GM12874 (cell line): ENCODE measurements around the gene CNGA2.

Experiments
- TF ChIP-seq, protein P1 (sequence below): IDR thresholded peaks from 2 replicates; pipeline ENCODE4 v1.5.1; 2011; ENCODE audit warnings: low read depth, mild to moderate bottlenecking, control low read depth, low read length, moderate library complexity; ENCODE audit not compliant: insufficient read depth

The CNGA2 gene

DNA sequence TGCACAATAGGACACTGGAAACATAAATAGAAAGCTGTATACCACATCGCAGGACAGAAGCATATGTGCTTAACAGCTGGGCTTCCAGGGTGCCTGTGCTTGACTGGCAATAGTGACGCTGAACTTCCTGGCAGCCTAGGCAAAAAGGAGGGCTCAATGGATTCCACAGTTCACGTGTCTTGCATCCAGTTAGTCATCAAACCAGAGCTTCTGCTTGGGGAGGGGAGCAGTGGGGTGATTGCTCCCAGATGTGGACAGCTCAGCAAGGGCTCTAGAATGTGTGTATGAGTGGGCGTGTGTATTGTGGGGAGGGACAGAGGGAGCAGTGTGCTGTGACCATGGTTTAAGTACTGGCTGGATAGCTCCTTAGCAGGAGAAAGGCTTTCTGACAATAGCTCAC lies 37.0 kb upstream of the CNGA2 start:
- TF ChIP-seq, protein P1, sequence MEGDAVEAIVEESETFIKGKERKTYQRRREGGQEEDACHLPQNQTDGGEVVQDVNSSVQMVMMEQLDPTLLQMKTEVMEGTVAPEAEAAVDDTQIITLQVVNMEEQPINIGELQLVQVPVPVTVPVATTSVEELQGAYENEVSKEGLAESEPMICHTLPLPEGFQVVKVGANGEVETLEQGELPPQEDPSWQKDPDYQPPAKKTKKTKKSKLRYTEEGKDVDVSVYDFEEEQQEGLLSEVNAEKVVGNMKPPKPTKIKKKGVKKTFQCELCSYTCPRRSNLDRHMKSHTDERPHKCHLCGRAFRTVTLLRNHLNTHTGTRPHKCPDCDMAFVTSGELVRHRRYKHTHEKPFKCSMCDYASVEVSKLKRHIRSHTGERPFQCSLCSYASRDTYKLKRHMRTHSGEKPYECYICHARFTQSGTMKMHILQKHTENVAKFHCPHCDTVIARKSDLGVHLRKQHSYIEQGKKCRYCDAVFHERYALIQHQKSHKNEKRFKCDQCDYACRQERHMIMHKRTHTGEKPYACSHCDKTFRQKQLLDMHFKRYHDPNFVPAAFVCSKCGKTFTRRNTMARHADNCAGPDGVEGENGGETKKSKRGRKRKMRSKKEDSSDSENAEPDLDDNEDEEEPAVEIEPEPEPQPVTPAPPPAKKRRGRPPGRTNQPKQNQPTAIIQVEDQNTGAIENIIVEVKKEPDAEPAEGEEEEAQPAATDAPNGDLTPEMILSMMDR: no peak

DNA sequence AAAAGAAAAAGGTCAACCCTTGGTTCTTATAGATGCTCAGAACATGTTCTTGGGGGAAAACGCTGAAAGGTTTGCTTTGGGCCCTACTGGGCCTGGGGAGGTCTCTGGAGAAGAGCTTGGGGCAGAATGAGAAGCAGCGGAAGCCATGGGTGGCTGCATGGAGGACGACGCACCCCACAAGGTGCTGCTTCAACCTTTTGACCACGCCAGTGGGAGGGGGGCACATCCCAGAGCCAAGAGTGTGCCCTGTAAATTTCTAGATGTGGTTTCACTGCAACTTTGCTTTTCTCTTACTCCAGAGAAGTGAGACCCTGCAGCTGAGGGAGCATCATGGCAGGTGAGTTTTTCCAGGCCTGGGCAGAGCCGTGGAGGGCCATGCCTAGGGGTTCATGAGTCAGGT lies 36.1 kb upstream of the CNGA2 start:
- TF ChIP-seq, protein P1: no peak

DNA sequence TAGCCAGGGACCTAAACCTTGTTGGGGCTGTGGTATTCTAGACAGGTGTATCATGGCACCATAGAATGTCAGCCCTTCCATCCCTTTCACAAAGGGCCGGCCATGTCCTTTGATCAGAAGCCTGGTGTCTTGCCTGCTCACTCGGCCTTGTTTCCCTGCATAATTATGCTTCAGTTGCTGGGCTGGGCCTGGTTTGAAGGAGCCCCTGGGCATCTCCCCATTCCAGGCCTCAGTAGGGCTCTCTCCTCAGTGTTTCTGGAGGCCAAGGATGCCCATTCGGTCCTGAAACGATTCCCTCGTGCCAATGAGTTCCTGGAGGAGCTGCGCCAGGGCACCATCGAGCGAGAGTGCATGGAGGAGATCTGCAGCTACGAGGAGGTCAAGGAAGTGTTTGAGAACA lies 34.8 kb upstream of the CNGA2 start:
- TF ChIP-seq, protein P1: no peak

DNA sequence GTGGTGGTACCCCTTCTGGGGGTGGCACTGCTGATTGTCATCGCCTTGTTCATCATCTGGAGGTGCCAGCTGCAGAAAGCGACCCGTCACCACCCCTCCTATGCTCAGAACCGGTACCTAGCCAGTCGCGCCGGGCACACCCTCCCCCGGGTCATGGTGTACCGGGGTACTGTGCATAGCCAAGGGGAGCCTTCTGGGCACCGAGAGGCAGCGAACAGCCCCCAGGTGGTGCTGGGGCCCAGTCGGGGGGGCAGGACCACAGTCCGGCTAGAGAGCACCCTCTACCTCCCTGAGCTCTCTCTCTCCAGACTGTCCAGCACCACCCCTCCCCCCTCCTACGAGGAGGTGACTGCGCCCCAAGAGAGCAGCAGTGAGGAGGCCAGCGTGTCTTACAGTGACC lies 34.0 kb upstream of the CNGA2 start:
- TF ChIP-seq, protein P1: no peak

DNA sequence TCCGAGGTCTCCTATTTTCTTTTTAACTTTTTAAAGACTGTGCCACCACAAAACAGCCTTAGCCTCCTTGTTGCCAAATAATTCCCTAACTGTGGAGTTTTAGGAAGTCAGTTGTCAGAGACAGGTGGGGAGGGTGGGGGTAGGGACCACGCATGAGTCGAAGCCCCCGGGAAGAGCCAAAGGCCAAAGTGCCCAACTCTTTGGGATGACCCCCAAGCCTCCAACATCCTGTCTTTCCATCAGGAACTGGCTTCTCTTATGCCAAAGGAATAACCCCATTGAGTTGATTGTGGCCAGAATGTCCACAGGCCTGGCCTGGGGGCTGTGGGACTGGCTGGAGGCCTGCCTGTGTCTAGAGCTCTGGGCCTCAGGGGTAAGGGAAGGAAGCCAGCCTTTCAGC lies 33.5 kb upstream of the CNGA2 start:
- TF ChIP-seq, protein P1: no peak

DNA sequence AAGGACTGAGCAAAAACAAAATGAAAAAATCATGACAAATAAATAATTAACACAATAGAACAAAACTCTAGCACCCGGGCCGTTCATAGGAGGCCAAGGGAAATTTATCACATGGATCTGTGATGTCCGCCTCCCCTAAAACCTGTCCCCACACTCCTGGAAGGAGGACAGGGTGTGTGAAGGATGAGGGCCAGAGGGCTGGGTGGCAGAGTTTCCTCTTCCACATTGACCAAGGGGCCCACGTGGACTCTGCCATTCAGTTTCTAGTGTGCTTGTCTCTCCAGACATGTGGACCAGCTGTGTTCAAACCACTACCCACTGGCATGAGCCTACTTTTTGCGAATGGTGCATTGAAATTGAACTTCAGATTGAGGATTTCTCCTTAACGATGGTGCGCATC lies 33.0 kb upstream of the CNGA2 start:
- TF ChIP-seq, protein P1: no peak

DNA sequence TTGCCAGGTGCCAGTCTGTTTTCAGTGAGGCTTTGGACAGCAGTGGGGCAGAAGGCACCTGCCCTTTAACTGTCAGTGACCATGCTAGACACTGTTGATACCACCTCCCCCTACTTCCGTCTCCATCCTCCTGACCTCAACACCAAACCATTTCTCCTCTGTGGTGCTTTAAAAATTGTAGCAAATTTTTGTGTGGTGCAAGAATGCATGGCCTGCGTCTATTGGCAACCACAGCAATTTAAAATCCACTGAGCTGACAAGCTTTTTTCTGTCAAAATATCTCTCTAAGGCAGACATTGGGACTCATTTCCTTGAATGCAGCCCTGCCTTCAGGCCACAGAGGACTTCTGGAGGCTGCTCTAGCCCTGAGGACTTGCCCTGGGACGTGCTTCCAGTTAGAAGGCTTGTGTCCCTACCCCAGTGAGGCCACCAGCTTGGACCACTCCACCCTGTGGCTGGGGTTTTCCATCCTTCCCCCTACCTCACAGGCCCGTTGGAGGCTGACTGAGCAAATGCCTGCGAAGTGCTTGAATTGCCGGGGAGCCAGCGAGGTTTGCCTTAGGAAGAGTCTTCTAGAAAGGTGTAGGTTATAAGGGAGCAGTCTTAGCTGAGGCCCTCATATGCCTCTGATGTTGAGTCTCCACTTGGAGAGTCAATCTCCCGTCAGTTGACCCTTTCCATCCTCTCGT lies 32.4 kb upstream of the CNGA2 start:
- TF ChIP-seq, protein P1: no peak
